ENCODE measurements around the gene ARL15.

DNA sequence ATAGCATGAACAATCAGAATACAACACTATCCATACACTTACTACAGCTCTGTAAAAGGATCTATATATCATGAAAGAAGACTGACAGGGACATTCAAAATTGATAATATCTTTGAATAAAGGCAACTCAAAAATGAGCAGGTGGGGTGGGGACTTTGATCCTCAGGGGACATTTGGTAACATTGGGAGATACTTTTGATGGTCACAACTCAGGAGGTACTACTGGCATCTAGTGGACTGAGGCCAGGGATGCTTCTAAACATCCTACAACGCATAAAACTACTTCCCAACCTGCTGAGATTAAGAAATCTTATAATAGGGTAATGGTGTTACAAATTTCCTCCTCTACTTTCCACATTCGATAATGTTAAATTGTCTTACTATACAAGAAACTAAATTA is 243.9 kb downstream of the ARL15 start:
- TF ChIP-seq, protein P1, sequence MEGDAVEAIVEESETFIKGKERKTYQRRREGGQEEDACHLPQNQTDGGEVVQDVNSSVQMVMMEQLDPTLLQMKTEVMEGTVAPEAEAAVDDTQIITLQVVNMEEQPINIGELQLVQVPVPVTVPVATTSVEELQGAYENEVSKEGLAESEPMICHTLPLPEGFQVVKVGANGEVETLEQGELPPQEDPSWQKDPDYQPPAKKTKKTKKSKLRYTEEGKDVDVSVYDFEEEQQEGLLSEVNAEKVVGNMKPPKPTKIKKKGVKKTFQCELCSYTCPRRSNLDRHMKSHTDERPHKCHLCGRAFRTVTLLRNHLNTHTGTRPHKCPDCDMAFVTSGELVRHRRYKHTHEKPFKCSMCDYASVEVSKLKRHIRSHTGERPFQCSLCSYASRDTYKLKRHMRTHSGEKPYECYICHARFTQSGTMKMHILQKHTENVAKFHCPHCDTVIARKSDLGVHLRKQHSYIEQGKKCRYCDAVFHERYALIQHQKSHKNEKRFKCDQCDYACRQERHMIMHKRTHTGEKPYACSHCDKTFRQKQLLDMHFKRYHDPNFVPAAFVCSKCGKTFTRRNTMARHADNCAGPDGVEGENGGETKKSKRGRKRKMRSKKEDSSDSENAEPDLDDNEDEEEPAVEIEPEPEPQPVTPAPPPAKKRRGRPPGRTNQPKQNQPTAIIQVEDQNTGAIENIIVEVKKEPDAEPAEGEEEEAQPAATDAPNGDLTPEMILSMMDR (conservative IDR thresholded peaks at IDR 0.05; ENCODE audit: low read depth, low read length), result no peak
- no peak for TF ChIP-seq EZH2 (IDR thresholded peaks at IDR 0.05; ENCODE audit: low read length, unreplicated experiment)

Data from PC-3 (cell line).